ENCODE results near the gene MRFAP1L1. TPM values are rescaled to one million over a fixed set of nuclear protein-coding genes. Genes with fewer than 3 reads are reported as not detected.

Gene MRFAP1L1
- total RNA-seq, 1 experiment from 2014 or later = 57.7 TPM

- H3K27me3 ChIP-seq (ENCODE audit: insufficient read depth, low read length) = no peaks in the 10 kb centered on the region
- no peak overlapping the region for H3K27ac ChIP-seq (ENCODE audit: insufficient read length, low read depth, low read length)
- no peaks in the 10 kb centered on the region for H3K4me1 ChIP-seq (ENCODE audit: insufficient read depth, low read length)
- no peak for DNase-seq
- no peak overlapping the region for H2BK120ac ChIP-seq (ENCODE audit: low read depth, low read length, poor library complexity, severe bottlenecking)
- H3K18ac ChIP-seq (ENCODE audit: insufficient read length, low read depth, low read length) = no peak overlapping the region
- H3K4me3 Mint-ChIP-seq = no peak overlapping the region
- no peak overlapping the region for H2AFZ ChIP-seq (ENCODE audit: low read length)
- H3K4me1 Mint-ChIP-seq = peaks cover 7 to 17% of the 10 kb centered on the region in 2 experiments
- no peak overlapping the region for H3K27ac Mint-ChIP-seq
- H2BK15ac ChIP-seq (ENCODE audit: low read depth, low read length) = no peak overlapping the region
- H3K9me3 Mint-ChIP-seq = peaks cover 0 to 3% of the 10 kb centered on the region in 2 experiments; a peak in 1 of 5 replicates
- no peaks in the 10 kb centered on the region for H3K36me3 Mint-ChIP-seq (ENCODE audit: insufficient read depth in 1 of 3, low read depth in 3 of 3)
- H2BK5ac ChIP-seq (ENCODE audit: insufficient read length, low read length) = no peak overlapping the region
- H3K23ac ChIP-seq (ENCODE audit: insufficient read length, low read depth, low read length) = no peak overlapping the region
- H3K14ac ChIP-seq (ENCODE audit: insufficient read depth, low read length) = no peak overlapping the region
- no peaks in the 10 kb centered on the region for H3K23me2 ChIP-seq (ENCODE audit: insufficient read length, low read depth, low read length, poor library complexity, severe bottlenecking)
- no peak overlapping the region for H3K4ac ChIP-seq (ENCODE audit: low read depth, low read length)
- no peak overlapping the region for H3K56ac ChIP-seq (ENCODE audit: insufficient read length, low read depth, low read length)
- H2AK5ac ChIP-seq (ENCODE audit: insufficient read length, low read length) = no peak overlapping the region
- H2BK20ac ChIP-seq (ENCODE audit: low read depth, low read length, poor library complexity, severe bottlenecking) = no peak overlapping the region
- H3K9me3 ChIP-seq (ENCODE audit: control insufficient read depth, low read depth, low read length) = no peaks in the 10 kb centered on the region
- no peaks in the 10 kb centered on the region for H4K20me1 ChIP-seq (ENCODE audit: control insufficient read depth, insufficient read depth, insufficient read length)
- TF ChIP-seq CTCF (conservative IDR thresholded peaks at IDR 0.05) = no peak
- no peaks in the 10 kb centered on the region for H3K79me1 ChIP-seq (ENCODE audit: insufficient read depth, low read depth, low read length, poor library complexity, severe bottlenecking)
- no peak overlapping the region for H4K91ac ChIP-seq (ENCODE audit: insufficient read length, low read depth, low read length)
- no peak overlapping the region for H3K9ac ChIP-seq (ENCODE audit: extremely low read depth, insufficient read length, low read length)
- WGBS (ENCODE audit: extremely low coverage, insufficient read length, low lambda C conversion rate) = no CpG with 5 or more reads among the region's 5 CpGs
- H3K27me3 Mint-ChIP-seq (ENCODE audit: low read depth) = peaks cover 3% of the 10 kb centered on the region; the same call in 1 of the 2 replicates
- no peak overlapping the region for H3T11ph ChIP-seq (ENCODE audit: low read length)
- H3K79me2 ChIP-seq (ENCODE audit: insufficient read depth, low read length) = no peaks in the 10 kb centered on the region
- no peak overlapping the region for H4K8ac ChIP-seq (replicated peaks; ENCODE audit: insufficient read length, low read depth, low read length)
- H2BK12ac ChIP-seq (ENCODE audit: insufficient read length, low read depth, low read length) = no peak overlapping the region
- no peak overlapping the region for H4K5ac ChIP-seq (ENCODE audit: insufficient read length, low read depth, low read length)
- no peak overlapping the region for H3K4me2 ChIP-seq (ENCODE audit: insufficient read depth, insufficient read length, low read length)
Observed at GRCh38 chr4:6755088-6755753, 45.6 kb upstream of the MRFAP1L1 start.
